ENCODE results near the gene CACNA1E. TPM values are rescaled to one million over a fixed set of nuclear protein-coding genes. Genes with fewer than 3 reads are reported as not detected.

Gene CACNA1E
- total and polyA plus RNA-seq, 10 donors = 0.02 to 6.1 (median 1.2) TPM

DNA sequence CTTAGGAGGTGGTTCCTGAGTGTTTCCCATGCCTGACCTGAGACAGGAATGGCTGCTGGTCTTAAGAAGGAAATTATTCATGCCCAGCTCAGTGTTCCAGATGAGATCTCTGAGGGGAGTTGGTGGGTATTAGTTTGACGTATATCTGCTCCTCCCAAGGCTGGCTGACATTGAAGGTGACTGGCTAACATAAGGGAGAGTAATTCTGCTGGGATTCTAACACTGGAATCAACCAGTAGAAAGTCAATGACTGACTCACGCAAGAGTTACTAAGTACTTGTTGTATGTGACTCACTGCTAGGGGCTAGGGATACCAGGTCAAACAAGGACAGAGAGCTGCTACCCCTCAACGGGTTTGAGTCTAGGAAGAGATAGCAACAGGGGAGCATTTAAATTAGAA lies 177.3 kb downstream of the CACNA1E start:
- intact Hi-C loops (cut with DNase I; ENCODE audit: low total_unique reads) = no loop called here
- H3K27ac ChIP-seq = no peak overlapping the region
- H3K36me3 ChIP-seq = no peaks in the 10 kb centered on the region
- H3K27me3 ChIP-seq (replicated peaks in 1 of 7) = peaks cover 0 to 16% (median 0%) of the 10 kb centered on the region in 7 donors
- H3K4me1 ChIP-seq = no peaks in the 10 kb centered on the region
- 83 to 90% (median 86%) methylated on average over 3 of the region's 3 CpGs for WGBS, 5 donors
- TF ChIP-seq POLR2AphosphoS5 (IDR thresholded peaks at IDR 0.05) = no peak
- no peaks in the 10 kb centered on the region for H3K9me3 ChIP-seq
- DNase-seq = no peak
- H3K4me3 ChIP-seq = no peak overlapping the region

DNA sequence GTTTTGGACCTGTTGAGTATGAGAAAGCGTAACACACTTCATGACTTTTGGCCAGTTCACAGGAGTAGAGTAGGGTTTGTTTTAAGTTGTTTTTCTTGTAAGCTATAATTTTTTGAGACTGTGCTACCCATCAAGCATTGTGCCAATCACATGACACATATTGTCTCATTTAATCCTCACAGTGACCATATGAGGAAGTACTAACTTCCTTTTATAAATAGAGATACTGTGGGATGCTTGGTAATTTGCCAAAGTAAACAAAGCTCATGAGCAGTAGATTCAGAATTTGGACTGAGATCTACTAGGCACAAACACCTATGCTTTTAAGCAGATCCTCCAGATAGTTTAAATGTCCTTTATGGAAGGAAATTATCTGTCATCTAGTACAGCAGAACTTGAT lies 178.3 kb downstream of the CACNA1E start:
- intact Hi-C loops (cut with DNase I; ENCODE audit: low total_unique reads) = no loop called here
- Histone ChIP-seq H3K4me3 (no peak overlapping the region), H3K27me3 (replicated peaks in 1 of 7) (peaks cover 0 to 16% (median 0%) of the 10 kb centered on the region in 7 donors), H3K27ac (no peak overlapping the region), H3K9me3 (peaks cover 0 to 3% (median 0%) of the 10 kb centered on the region in 8 donors), H3K4me1 (no peaks in the 10 kb centered on the region), H3K36me3 (no peaks in the 10 kb centered on the region)
- TF ChIP-seq, protein P1, sequence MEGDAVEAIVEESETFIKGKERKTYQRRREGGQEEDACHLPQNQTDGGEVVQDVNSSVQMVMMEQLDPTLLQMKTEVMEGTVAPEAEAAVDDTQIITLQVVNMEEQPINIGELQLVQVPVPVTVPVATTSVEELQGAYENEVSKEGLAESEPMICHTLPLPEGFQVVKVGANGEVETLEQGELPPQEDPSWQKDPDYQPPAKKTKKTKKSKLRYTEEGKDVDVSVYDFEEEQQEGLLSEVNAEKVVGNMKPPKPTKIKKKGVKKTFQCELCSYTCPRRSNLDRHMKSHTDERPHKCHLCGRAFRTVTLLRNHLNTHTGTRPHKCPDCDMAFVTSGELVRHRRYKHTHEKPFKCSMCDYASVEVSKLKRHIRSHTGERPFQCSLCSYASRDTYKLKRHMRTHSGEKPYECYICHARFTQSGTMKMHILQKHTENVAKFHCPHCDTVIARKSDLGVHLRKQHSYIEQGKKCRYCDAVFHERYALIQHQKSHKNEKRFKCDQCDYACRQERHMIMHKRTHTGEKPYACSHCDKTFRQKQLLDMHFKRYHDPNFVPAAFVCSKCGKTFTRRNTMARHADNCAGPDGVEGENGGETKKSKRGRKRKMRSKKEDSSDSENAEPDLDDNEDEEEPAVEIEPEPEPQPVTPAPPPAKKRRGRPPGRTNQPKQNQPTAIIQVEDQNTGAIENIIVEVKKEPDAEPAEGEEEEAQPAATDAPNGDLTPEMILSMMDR (IDR thresholded peaks at IDR 0.05 in 8 of 11, conservative IDR thresholded peaks at IDR 0.05 in 3 of 11) = no peak
- no peak for TF ChIP-seq POLR2AphosphoS5 (IDR thresholded peaks at IDR 0.05)
- TF ChIP-seq POLR2A (IDR thresholded peaks at IDR 0.05) = no peak
- 77 to 100% (median 90%) methylated on average over 1 of the region's 1 CpG for WGBS, 5 donors
- no peak for DNase-seq

DNA sequence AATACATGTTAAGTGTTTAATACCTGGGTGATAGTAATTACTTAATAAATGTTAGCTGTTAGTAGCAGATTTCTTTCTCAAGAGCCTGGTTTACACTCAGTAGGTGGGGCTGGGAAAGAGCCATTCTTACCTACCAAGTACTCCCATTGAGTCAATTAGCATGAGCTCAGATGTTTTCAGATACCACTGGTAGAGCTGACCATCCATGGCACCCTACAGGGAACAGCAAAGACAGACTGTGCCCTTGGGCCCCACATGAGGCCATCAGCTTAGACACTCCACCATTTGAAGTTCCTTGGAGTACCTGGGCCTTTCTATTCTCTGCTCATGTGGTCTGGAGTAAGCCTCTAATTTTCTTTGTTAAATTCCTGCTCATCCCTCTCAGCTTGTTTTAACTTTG lies 179.3 kb downstream of the CACNA1E start:
- Histone ChIP-seq H3K4me3 (no peak overlapping the region), H3K4me1 (no peaks in the 10 kb centered on the region), H3K27me3 (replicated peaks in 1 of 7) (peaks cover 0 to 16% (median 0%) of the 10 kb centered on the region in 7 donors), H3K9me3 (peaks cover 0 to 3% (median 0%) of the 10 kb centered on the region in 8 donors), H3K27ac (no peak overlapping the region), H3K36me3 (no peaks in the 10 kb centered on the region)
- TF ChIP-seq POLR2A (IDR thresholded peaks at IDR 0.05) (no peak), POLR2AphosphoS5 (IDR thresholded peaks at IDR 0.05) (no peak)
- TF ChIP-seq, protein P1 (IDR thresholded peaks at IDR 0.05 in 8 of 11, conservative IDR thresholded peaks at IDR 0.05 in 3 of 11) = no peak
- no peak for DNase-seq
- intact Hi-C loops (cut with DNase I; ENCODE audit: low total_unique reads) = no loop called here

DNA sequence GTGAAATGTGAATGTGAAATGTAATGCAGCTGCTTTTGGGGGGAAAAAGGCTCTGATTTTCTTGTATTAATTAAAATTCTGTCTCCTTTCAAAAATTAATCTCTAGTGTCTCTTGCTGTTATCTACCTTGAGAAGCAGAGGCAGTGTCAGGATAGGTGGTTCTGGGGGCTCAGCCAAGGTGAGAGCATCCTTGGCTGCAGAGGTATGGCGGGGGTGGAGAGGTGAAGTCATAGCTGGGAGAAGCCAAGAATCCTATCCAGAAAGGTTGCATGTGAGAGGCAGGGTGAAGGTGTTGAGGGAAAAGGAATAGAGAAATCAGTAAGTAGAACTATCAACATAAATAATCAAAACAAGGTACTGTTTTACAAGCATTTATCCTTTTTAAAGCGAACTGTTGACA lies 181.2 kb downstream of the CACNA1E start:
- Histone ChIP-seq H3K27ac (no peak overlapping the region), H3K27me3 (replicated peaks in 1 of 7) (peaks cover 0 to 16% (median 0%) of the 10 kb centered on the region in 7 donors), H3K4me3 (no peak overlapping the region), H3K9me3 (peaks cover 0 to 3% (median 0%) of the 10 kb centered on the region in 8 donors), H3K4me1 (no peaks in the 10 kb centered on the region), H3K36me3 (no peaks in the 10 kb centered on the region)
- WGBS, 5 donors = 82 to 98% (median 91%) methylated on average over 2 of the region's 2 CpGs
- intact Hi-C loops (cut with DNase I; ENCODE audit: low total_unique reads) = no loop called here
- TF ChIP-seq, protein P1 (IDR thresholded peaks at IDR 0.05 in 8 of 11, conservative IDR thresholded peaks at IDR 0.05 in 3 of 11) = no peak
- no peak for TF ChIP-seq POLR2AphosphoS5 (IDR thresholded peaks at IDR 0.05)
- no peak for TF ChIP-seq POLR2A (IDR thresholded peaks at IDR 0.05)
- DNase-seq = no peak

DNA sequence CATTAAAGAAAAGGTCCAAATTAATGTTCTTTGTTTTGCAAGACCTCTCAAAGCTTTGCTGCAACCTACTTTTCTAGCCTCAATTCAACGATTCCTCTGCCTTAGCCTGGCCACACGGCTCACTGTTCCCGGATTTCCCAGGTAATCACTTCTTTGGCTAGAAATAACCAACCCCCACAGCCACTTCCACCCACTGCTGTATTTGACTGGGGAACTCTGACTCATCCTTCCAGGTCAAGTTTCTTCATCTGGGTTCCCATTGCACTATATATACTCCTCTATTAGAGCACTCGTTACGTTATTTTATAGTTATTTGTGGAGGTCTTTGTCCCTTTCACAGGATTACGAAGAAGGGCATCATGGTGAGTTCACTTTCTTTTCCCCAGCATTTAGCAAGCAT lies 185.9 kb downstream of the CACNA1E start:
- Histone ChIP-seq H3K9me3 (peaks cover 0 to 4% (median 0%) of the 10 kb centered on the region in 8 donors), H3K4me3 (no peak overlapping the region), H3K36me3 (no peaks in the 10 kb centered on the region), H3K27ac (no peak overlapping the region), H3K27me3 (replicated peaks in 1 of 7) (peaks cover 0 to 17% (median 0%) of the 10 kb centered on the region in 7 donors), H3K4me1 (no peaks in the 10 kb centered on the region)
- DNase-seq = no peak
- intact Hi-C loops (cut with DNase I; ENCODE audit: low total_unique reads) = no loop called here
- WGBS, 5 donors = 57 to 76% (median 61%) methylated on average over 6 of the region's 6 CpGs
- TF ChIP-seq POLR2A (IDR thresholded peaks at IDR 0.05) (no peak), POLR2AphosphoS5 (IDR thresholded peaks at IDR 0.05) (no peak)
- TF ChIP-seq, protein P1 (IDR thresholded peaks at IDR 0.05 in 8 of 11, conservative IDR thresholded peaks at IDR 0.05 in 3 of 11) = no peak

Data from spleen (tissue), 11 donors.